Activated CD8-positive, alpha-beta memory T cell treated with anti-CD3 and anti-CD28 coated beads, Interleukin-2, amount 50 U/mL, for 48 hours (primary cell): ENCODE measurements around the gene RARS2.
A peak's percentile ranks its signal among the peaks of the same experiment; 100 is the strongest.
"Not testable (repeated sequence)": the region's sequence is repeated elsewhere in the genome, so short reads cannot be mapped to it uniquely, and the experiment has no call there.

Experiments used
- DNase-seq: peaks from one replicate; pipeline ENCODE4 v3.0.0-alpha.2; 2020

RARS2 gene, protein sequence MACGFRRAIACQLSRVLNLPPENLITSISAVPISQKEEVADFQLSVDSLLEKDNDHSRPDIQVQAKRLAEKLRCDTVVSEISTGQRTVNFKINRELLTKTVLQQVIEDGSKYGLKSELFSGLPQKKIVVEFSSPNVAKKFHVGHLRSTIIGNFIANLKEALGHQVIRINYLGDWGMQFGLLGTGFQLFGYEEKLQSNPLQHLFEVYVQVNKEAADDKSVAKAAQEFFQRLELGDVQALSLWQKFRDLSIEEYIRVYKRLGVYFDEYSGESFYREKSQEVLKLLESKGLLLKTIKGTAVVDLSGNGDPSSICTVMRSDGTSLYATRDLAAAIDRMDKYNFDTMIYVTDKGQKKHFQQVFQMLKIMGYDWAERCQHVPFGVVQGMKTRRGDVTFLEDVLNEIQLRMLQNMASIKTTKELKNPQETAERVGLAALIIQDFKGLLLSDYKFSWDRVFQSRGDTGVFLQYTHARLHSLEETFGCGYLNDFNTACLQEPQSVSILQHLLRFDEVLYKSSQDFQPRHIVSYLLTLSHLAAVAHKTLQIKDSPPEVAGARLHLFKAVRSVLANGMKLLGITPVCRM

DNA sequence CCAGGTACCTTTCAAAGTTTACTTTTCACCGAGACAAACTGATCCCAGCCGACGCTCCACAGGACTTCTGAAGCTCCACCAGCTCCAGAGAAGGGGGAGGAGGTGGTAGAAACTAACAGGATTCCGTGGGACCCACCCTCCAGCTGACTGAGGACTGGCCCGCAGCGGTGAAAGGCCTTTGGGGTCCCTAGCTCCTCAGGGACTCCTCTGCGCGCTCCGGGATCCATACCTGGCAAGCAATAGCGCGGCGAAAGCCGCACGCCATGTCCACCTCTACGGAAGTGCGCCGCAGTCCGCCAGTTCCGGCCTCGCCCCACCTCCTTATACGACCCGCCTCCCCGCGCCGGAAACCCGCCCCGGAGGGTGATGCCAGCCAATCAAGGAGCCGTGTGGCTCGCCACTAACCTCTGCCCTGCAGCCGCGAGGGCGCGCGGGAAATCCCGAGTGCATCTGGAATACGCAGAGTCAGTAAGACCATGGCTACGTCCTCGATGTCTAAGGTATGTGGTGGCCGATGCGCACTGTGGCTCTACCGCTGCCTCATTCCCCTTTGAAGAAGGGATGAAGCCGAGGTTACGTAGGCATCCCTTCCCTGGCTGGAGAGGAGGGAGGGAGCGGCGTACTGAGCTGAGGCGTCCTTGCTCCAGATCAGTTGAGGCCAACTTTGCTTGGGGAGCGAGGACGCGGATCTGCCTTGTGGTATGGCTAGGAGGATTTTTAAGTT, at the start of gene RARS2, which contains the start of gene ORC3:
Gene RARS2 (minus strand): TSS at position 295 of the 724 bp plus-strand sequence. CDS start 30 bp downstream, at position 265.
Gene ORC3 (plus strand): TSS at position 443 of the 724 bp plus-strand sequence. CDS start 34 bp downstream, at position 477.
- peak; percentile 97 for DNase-seq

DNA sequence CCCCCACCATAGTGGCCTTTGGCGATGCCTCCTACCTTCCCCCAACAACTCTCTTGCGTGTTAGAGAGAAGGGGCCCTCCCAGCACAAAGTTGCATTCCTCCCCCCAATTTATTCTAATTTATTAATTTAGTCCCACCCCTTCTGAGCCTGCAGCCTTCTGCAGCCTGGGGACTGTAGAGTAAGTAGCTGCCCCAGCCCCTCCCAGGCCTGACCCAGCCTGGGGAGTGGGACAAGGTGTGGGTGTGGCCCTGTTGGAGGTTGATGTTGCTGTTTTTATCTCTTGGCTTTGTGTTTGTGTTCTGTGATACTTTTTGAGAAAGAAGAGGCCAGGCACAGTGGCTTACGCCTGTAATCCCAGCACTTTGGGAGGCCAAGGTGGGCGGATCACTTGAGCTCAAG, 49.6 kb upstream of the RARS2 start:
- DNase-seq, result no peak

DNA sequence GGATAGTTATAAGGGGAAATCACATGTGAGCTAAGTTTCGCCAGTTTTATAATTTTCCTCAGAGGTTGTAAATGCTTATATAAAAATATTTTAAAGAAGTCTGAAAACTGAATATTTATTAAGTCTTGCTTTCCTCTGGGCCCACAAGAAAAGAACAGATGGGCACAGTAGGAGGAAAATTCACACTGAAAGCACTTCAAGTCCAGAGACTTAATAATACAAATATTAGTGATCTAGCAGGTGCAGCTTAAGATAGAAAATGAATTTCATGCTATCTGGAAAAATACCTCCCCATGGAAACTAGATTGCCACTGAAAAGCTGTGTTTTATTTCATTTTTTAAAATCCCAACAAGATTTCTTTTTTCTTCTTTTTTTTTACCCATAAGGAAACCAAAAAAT, 47.3 kb upstream of the RARS2 start:
- no peak for DNase-seq

DNA sequence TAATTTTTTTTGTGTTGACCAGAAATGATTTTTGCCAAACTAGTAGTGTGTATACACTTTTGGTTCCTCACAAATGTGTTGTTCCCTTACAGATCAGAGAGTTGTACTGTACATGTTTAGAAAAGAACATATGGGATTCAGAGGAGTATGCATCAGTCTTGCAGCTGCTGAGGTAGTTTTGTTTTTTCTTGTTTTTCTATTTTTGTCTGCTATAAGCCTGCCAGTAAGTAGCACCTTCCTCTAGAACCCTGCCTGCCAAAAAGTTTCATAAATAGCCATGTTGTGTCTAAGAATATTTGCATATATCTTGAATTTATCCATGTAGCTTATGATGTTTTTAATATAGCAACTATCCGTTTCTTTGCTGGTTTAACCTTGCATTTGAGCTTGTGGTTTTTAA, 46.5 kb upstream of the RARS2 start:
- no peak for DNase-seq

DNA sequence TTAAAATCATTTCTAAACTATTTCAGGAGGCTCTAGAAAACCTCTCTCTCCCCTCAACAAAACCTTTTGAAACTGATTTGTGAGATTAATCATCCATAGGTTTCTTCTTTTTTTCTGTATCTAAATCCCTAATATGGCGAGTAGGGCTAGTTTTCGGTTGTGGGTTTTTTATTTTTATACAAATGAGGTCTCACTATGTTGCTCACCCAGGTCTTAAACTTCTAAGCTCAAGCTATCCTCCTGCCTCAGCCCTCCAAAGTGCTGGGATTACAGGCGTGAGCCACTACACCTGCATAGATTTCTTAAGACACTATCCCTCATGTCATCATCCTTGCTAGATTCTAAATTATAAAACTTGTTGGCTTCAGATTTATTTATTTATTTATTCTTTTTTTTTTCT, 44.1 kb upstream of the RARS2 start:
- DNase-seq, result no peak

DNA sequence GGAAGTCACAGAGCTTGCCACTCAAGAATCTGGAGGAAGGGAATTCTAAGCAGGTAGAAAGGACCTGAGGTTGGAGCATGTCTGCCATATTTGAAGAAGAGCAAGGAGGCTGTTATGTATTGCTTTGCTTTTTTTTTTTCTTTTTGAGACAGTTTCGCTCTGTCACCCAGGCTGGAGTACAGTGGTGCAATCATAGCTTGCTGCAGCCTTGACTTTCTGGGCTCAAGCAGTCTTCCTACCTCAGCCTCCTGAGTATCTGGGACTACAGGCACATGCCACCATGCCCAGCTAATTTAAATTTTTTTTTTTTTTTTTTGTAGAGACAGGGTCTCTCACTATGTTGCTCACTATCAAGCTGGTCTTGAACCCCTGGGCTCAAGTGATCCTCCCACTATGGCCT, 41.0 kb upstream of the RARS2 start:
- DNase-seq, result no peak

DNA sequence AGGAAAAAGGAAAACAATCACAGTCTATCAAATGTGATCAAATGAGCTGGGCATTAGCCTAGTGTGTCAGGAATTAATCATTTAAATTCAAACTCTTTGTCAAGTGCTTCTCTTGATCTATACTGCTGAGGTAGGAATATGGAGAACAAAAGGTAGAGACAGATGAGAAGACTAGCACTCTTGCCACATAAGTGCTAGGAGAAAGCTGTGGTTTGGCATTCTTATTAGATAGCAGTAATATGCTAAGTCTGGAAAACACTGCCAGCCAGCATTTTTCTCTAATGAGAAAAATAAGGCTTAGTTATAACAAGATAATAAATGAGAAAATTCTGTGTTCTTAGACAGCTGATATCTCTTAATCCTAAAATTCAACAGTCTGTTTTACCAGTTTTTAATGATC, 39.1 kb upstream of the RARS2 start:
- no peak for DNase-seq

DNA sequence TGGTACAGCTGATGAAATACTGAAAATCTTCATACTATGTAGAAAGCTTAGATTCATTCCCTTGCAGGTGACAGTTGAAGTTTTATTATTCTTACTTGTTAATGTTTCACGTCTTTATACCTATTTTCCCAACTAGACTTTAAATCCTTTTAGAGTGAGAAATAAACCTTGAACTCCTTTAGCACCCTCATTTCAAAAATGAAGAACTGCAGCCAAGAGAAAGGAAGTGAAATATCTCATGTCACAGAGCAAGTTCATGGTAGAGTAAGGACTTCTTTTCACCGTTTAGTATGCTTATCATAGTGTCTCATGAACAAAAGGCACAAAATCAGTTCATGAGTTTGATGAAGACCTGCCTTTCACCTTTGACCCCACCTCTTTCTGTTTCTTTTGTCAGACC, 38.6 kb upstream of the RARS2 start:
- DNase-seq, result no peak

DNA sequence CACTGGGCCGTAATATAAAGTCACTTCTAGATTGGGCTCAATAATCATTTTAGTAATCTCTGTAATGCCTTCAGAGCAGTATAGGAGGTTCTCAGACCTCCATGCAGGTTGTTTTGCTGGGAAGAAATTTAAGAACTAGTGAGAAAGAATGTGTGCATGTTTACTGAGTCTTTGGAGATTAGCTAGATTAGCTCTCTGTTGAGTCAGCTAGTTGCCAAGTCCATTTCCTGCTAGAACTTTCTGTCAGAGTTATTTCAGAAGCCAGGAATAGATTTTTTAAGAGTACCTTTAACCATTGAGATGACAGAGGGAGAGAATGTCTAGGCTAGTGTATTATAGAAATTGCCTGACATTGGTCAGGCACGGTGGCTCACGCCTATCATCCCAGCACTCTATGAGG, 33.5 kb upstream of the RARS2 start:
- DNase-seq, result no peak

DNA sequence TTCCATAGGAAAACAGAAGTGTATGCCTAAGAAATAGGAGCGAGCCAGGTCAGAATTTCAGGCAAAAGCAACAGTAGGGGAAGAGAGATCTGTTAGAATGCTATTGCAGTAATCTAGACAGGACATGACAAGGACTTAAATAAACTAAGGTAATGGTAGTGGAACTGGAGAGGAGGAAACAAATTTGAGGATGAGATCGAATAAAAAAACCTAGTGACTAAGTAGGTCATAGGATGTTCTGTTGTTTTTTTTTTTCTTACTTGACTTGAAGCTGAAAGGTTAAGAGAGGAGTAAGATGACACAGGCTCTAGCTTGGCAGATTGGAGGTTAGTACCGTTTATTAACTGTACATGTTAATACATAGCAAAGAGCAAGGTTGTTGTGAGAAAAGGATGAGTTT, 28.7 kb upstream of the RARS2 start:
- DNase-seq, result no peak

DNA sequence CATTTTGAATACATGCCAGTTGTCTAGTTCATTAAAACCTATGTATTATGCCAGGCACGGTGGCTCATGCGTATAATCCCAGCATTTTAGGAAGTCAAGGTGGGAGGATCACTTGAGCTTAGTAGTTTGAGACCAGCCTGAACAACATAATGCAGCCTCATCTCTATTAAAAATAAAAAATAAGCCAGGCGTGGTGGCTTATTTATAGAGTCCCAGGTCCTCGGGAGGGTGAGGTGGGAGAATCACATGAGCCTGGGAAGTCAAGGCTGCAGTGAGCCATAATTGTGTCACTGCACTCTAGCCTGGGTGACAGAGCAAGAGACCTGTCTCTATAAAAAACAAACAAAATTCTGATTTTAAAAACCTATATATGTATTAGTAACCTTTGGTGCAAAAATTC, 27.6 kb upstream of the RARS2 start:
- no peak for DNase-seq

DNA sequence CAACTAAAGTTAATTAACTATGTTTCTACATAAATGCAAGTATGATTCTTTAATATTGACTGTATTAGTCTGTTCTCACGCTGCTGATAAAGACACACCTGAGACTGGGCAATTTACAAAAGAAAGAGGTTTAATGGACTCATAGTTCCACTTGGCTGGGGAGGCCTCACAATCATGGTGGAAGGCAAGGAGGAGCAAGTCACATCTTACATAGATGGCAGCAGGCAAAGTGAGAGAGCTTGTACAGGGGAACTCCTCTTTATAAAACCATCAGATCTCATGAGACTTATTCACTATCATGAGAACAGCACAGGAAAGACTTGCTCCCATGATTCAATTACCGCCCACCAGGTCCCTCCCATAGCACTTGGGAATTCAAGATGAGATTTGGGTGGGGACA, 23.2 kb upstream of the RARS2 start:
- DNase-seq, result not testable (repeated sequence)

DNA sequence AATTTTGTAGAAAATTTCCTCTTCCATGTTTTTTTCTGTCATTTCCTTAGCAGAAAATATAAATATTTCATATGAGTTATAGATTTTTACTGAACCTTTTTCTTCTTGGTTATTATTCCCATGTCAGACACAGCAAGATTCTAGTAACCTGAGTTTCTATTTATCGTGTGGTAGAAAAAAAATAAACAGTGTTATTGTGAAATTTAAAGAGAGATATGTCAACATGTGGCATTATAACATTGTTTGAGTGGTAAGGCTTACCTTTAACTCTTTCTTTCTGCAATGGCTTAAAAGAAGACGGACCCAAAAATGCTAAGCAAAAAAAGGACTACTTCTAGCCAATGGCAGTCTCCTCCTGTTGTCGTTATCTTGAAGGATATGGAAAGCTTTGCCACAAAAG, 19.0 kb upstream of the RARS2 start:
- no peak for DNase-seq

DNA sequence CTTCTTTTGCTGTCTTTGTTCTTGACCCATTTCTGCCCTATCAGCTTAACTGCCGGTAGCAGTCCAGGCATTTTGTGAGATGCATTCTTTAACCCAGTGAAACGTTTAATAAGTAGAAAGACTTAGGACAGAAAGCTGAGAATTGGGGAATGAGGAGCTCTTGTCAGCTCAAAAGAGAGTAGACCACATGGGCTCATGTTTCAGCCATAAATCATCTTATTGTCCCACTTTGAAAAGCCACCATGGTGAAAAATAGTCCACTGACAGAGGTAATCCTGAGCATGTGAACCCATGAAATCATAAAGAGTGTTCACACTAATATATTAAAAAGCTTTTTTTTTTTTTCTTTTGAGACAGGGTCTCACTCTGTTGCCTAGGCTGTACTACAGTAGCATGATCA, 16.4 kb upstream of the RARS2 start:
- DNase-seq, result no peak

DNA sequence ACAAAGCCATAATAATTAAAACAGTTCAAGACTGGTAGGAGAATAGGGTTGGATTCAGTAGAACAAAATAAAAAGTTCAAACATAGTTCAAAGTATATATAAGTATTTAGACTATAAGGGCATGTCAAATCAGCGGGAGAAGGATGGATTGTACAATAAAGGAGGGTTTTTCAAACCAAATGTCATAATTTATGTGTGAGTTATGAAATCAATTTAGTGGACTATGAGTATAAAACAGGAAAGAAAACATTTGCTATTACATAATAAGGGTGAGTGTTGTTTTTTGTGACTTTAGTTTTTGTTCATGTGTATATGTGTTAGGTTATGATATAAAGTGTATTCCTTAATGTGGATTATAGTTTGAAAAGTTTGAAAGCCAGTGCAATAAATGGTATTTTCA, 10.8 kb upstream of the RARS2 start:
- no peak for DNase-seq

DNA sequence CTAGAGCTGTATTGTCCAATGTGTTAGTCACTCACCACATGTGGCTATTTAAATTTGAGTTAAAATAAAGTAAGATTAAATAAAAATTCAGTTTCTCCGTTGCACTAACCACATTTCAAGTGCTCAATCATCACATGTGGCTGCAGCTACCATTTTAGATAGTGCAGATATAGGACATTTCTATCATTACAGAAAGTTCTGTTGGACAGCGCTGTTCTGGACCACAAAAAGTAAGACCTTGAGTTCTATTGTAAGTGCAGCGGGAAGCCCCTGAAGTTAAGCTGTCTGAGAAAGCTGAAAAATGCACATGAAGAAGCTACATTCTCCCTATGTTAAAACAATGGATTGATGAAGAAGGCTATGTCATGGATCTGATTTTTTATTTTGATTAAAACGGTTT, 1.2 kb upstream of the RARS2 start:
- DNase-seq, result no peak

DNA sequence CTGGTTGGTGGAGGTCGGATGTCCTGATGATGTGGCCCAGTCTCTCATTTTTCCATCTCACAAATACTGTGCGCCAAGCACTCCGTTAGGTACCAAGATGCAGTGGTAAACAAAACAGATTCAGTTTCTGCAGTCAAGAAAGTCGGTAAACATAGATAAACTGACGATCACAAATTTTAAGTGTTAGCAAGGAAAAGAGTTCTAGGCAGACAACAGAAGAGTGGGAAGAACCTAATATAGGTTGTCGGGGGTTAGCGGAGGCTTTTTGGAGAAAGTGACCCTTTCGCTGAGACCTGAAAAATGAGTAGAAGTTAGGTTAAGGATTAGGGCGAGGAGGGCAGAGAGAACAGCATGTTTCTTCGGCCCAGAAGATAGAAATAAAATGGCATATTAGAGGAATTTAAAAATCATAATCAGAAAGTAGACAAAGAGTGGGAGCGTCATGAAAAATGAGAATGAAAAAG, 662 bp upstream of the RARS2 start:
- no peak for DNase-seq

DNA sequence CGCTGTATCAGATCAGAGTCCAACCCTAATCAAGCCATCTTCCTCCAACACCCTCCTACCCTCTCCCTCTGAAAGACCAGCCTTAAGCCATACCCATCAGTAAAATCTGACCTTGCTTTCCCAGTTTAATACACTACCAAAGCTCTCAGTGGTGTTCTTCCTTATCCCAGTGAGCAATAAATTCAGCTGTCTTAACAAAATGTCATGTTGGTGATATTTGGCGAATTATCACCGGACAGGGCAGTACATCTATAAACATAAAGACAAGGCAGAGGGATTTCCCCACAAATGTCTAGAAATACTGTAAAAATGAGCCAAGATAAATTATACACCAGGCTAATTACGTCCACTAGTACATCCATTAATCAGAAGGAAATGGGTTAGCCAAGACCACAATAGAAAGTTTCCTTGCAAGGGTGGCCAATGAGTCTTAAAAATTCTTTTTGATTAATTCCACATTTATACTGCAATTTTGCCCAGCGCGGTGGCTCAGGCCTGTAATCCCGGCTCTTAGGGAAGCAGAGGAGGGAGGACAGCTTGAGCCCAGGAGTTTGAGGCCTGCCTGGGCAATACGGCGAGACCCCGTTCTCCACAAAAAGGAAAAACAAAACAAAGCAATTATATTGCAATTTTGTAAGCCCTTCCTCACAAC, 905 bp downstream of the RARS2 start:
- no peak for DNase-seq

DNA sequence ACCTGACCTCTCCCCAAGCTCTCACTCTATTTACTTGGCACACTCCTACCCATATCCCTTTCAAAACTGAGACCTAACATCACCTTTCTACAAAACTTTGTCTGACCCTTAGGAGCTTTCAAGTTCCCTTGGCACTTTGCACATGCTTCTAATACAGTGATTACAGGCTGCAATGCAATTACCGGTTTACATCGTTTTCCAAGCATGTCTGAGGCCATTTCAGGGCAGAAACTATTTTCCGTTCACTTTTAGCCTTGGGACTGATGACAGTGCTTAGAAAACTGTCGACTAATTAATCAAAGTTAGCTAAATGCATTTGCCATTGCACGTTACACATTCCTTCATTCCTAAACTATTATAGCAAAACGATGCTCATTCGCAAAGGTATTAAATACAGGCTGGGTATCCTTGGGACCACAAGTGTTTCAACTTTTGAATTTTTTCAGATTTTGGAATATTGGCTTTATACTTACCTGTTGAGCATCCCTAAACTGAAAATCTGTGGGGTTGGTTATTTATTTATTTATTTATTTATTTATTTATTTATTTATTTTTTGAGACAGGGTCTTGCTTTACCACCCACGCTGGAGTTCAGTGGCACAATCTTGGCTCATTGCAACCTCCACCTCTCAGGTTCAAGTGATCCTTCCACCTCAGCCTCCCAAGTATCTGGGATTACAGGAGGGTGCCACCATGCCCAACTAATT, 3.3 kb downstream of the RARS2 start:
- no peak for DNase-seq

DNA sequence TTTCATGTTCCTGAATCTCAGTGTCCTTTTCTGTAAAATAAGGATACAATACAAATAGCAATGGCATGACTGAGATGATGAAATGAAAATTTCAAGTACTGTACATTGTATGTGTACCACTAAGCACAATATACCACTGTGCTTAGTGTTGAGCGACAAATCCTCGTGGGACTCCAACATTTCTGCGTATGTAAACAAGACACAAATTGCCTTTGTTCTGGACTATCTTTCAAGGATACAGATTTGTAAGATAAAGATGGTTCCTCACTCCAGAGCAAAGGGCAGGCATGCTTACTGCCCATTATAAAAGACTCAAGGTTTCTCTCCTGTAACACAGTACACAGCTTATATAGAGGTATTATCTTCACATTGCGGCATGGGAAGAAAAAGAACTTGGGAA, 6.0 kb downstream of the RARS2 start:
- DNase-seq, result no peak

DNA sequence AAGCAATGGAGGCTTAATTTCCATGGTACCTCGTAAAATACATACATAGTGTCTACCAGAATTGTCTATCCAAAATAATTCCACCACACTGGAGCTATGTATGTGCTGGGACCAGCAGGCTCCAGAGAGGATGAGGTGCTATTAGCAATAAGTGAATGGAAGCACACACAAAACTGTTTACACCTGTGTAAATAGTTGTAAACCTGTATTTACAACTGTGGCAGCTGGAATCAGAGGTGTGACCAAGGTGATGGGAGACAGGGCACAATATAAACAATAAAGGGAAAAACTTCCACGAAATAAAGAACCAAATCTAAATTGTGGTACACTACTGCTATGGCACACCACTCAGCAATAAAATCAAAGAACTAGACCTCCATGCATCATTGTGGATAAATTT, 14.4 kb downstream of the RARS2 start:
- no peak for DNase-seq

DNA sequence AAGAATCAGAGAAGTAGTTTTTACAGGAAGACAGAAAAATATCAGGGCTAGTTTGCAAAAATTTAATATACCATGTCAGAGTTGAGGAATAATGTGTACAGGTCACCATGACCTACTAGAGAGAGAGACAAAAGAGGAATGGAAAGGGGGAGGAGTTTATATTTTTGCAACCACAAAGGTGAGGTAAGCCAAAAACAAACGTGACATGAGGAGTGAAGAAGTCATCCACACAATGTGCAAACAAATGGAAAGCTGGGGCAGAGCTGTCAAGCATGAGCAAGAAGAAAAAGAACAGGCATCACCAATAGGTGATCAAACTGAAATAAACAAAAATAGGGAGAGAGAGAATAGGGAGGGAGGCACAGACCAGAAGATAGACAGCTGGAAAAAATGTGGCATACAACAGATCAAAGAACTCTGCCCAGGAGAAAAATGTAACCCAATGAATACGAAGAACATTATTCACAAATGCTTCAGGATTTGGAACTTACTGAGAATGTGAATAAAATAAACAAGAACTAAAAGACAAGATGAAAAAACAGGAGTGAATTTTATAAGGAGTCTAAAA, 15.5 kb downstream of the RARS2 start:
- DNase-seq, result no peak
